Measurements from ENCODE around the gene RAB7B. TPM values are rescaled to one million over a fixed set of nuclear protein-coding genes. Genes with fewer than 3 reads are reported as not detected.

RAB7B gene
- total and polyA plus RNA-seq, 2 of the 4 experiments (the other 2 are of a cell fraction): 9.1 to 14.7 TPM

DNA sequence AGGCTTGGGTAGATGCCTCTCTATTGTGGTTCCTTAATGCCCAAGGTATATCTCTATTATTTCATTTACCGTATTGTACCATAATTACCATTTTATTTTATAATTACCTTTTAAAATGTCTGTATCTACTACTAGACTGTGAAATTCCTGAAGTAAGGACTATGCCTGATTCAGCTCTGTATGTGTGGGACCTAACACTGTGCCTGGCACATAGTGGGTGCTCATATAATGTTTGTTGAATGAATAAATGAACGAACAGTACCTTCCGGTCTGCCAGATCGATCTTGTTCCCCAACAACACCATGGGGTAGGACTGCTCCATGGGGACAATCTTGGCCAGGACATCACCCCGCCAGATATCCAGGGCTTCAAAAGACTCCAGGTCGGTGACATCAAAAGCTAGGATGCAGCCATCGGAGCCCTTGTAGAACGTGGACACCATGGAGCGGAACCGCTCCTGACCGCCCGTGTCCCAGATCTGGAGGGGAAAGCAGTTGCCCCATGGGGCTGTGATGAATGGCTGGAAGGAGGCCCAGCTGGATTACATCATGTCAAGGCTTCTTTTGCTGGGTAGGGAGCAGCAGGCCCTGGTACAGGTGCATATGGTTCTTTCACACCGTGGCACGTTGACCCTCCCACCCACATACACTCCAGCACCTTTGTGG, 10.8 kb downstream of the RAB7B start:
- Histone ChIP-seq H3K4me3 (ENCODE audit: insufficient read depth, low read depth, low read length) (no peak overlapping the region), H2AK5ac (ENCODE audit: low read depth, low read length) (no peak overlapping the region), H3K9me3 (ENCODE audit: control insufficient read depth, insufficient read depth, low read length) (no peaks in the 10 kb centered on the region), H2BK15ac (ENCODE audit: low read depth, low read length) (no peak overlapping the region), H4K5ac (ENCODE audit: low read depth, low read length) (no peak overlapping the region), H3K4me1 (ENCODE audit: control insufficient read depth, insufficient read depth, low read length) (no peaks in the 10 kb centered on the region), H2BK20ac (ENCODE audit: low read depth, low read length) (no peak overlapping the region), H4K20me1 (ENCODE audit: insufficient read depth, low read length) (no peaks in the 10 kb centered on the region), H3K4ac (ENCODE audit: low read depth, low read length) (no peak overlapping the region), H4K8ac (ENCODE audit: low read depth in 2 of 2, low read length in 2 of 2) (no peak overlapping the region), H3K27ac (ENCODE audit: insufficient read depth, low read length) (no peak overlapping the region), H3K14ac (replicated peaks; ENCODE audit: low read depth, low read length) (no peak overlapping the region), H3K9ac (ENCODE audit: low read depth, low read length) (no peak overlapping the region), H3K23ac (ENCODE audit: low read depth, low read length) (no peak overlapping the region), H4K91ac (ENCODE audit: insufficient read depth, low read depth, low read length) (no peak overlapping the region), H3K27me3 (ENCODE audit: control insufficient read depth, insufficient read depth, low read length) (no peaks in the 10 kb centered on the region), H3K18ac (ENCODE audit: low read depth, low read length) (no peak overlapping the region), H3K4me2 (ENCODE audit: low read depth, low read length) (no peak overlapping the region), H3K36me3 (ENCODE audit: control insufficient read depth, insufficient read depth, low read length) (peaks cover 4% of the 10 kb centered on the region; the same call in 1 of the 2 replicates), H3K79me1 (ENCODE audit: low read depth in 1 of 2, low read length in 2 of 2) (no peaks in the 10 kb centered on the region), H2BK5ac (ENCODE audit: low read depth, low read length, poor library complexity, severe bottlenecking) (no peak overlapping the region), H2AFZ (replicated peaks; ENCODE audit: low read length, poor library complexity) (no peak overlapping the region), H3K9me1 (ENCODE audit: insufficient read depth, low read length) (no peaks in the 10 kb centered on the region), H3K56ac (ENCODE audit: extremely low read depth, insufficient read depth, low read length) (no peak overlapping the region), H2AK9ac (replicated peaks; ENCODE audit: low read depth, low read length, poor library complexity) (no peak overlapping the region), H2BK120ac (ENCODE audit: low read depth, low read length) (no peak overlapping the region)
- intact Hi-C loops (cut with micrococcal nuclease) (no loop called here), dilution Hi-C loops (cut with HindIII; ENCODE audit: low sequenced_read_pairs, unreplicated experiment) (no loop called here), in situ Hi-C loops (cut with MboI; ENCODE audit: low sequenced_read_pairs) (no loop called here)
- BruUV-seq (replicated peaks): no TSS peak
- 94% methylated on average over 9 of the region's 14 CpGs; no CpG with 5 or more reads in 1 of the 2 experiments for whole genome bisulfite sequencing, 2 experiments (ENCODE audit: extremely low coverage in 2 of 2, insufficient read length in 1 of 2)
- DNase-seq (no peak), ATAC-seq (ENCODE audit: low read depth) (no peak)
- POLR2A ChIA-PET (ENCODE audit: unreplicated experiment): no interaction called here
- TF ChIP-seq FOS (IDR thresholded peaks at IDR 0.05; ENCODE audit: low read depth, low read length) (no peak), MXI1 (IDR thresholded peaks at IDR 0.05; ENCODE audit: borderline replicate concordance, low read depth, low read length) (no peak), POLR2A (IDR thresholded peaks at IDR 0.05; ENCODE audit: low read depth, low read length) (no peak), RCOR1 (IDR thresholded peaks at IDR 0.05; ENCODE audit: insufficient replicate concordance, low read length) (no peak)
- CTCF ChIA-PET: interaction anchor here (1.4 to 2.2 kb wide), 3 partner anchors 8 to 114 kb away, joined by 4 to 9 read pairs (median 8); no protein-coding TSS in a partner anchor

Measured in IMR-90 (cell line).